GM18517 (cell line): ENCODE measurements around the gene PGLYRP2.
"Not testable (repeated sequence)": the region's sequence is repeated elsewhere in the genome, so short reads cannot be mapped to it uniquely, and the experiment has no call there.

Experiments
- ATAC-seq: cut with Tn5 transposase; IDR thresholded peaks from one replicate; pipeline ENCODE4 v1.9.1; 2021; ENCODE audit warnings: mild to moderate bottlenecking, moderate library complexity; ENCODE audit not compliant: unreplicated experiment

PGLYRP2 gene

GRCh38 chr19:15479391-15480345 is at the start of gene PGLYRP2:
PGLYRP2 (minus strand) TSS chr19:15479501; CDS start chr19:15479371, 130 bp downstream.
- ATAC-seq: no peak

DNA sequence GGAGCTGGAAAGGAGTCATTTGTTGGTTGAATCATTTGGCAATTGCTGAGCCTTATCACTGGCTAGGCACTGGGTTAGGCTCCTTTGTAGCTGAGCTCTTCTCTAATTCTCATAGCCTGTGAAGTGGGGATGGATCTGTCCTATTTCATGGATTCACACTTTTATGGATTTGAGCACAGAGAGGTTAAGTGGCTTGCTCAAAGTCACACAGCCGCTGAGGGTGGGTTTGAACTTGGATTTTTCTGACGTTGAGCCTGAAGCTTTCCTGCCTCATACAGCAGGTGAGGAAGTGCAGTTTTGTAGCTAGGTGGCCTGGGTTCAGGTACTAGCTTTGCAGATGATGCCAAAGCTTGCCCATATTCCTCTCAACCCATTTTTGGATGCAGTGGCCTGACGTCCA is 48.4 kb upstream of the PGLYRP2 start:
- no peak for ATAC-seq

DNA sequence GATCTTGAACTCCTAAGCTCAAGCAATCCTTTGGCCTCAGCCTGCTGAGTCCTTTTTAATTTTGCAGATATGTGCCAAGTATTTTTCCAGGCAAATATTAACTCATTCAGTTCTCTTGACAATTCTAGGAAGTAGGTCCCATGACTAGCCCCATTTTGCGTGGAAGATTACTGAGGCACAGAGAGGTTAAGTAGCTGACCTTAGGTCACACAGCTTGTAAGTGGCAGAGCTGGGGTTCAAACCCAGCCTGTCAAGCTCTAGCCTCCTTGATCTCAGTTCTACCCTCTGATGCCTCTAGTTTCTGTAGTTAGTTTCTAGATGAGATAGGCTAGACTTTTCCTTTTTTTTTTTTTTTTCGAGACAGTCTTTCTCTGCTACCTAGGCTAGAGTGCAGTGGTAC is 47.1 kb upstream of the PGLYRP2 start:
- no peak for ATAC-seq

DNA sequence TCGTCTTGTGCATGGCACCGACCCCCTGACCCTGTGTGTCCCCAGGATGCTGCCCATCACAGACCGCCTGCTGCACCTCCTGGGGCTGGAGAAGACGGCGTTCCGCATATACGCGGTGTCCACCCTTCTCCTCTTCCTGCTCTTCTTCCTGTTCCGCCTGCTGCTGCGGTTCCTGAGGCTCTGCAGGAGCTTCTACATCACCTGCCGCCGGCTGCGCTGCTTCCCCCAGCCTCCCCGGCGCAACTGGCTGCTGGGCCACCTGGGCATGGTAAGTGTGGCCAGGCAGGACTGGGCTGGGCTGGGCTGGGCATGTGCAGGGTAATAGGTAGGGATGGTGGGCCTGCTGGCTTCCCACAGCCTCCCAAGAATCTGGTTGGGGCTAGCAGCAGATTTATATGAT is 46.0 kb upstream of the PGLYRP2 start:
- ATAC-seq: no peak

DNA sequence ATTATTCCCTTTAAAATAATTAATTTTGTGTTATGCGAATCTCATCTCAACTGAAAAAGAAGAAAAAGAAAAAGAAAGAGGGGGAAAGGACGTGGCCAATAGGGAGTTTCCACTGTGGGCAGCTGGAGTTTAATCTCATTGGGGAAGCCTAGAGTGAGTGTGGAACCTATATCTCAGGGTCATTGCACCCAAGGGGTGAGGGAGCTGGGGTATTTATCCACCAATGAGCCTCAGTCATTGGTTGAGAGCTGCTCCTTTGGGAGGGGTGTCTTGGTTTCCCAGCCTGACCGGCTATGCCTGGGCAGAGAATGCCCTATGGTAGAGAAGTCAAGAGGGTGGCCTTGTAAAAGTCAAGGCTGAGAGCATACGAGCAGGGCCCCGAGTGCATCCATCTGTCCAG is 45.5 kb upstream of the PGLYRP2 start:
- no peak for ATAC-seq

DNA sequence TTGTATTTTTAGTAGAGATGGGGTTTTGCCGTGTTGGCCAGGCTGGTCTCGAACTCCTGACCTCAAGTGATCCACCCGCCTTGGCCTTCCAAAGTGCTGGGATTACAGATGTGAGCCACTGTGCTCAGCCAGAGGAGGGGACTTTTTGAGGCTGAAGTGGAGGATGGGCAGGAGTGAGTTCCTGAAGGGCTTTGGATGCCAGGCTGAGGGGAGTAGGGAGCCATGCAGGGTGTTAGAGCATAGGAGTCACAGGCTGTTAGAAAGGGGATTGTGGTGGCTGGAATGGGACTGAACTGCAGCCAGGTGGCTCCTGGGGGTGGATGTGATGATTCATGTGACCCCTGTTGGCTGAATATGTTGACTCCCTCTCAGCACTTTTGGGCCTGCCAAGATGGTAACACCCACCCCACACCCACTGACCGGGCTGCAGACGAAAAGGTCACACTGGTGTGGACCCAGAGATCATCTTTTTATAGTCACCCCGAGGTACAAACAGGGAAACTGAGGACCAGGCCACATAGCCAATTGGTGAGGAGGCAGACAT is 40.2 kb upstream of the PGLYRP2 start:
- ATAC-seq: no peak

DNA sequence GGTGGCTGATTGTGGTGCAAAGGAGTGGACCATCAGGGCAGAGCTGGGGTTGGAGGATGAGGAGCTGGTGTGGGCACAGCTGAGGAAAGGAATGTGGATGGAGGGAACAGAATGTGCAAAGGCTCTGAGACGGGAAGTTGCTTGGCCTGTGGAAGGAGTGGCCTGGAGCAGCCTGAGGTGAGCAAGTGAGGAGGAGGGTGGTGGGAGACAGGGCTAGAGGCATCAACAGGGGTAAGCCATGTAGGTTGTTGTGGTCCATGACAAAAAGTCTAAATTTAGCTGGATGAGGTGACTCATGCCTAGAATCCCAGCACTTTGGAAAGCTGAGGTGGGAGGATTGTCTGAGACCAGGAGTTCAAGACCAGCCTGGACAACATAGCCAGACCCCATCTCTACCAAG is 38.5 kb upstream of the PGLYRP2 start:
- no peak for ATAC-seq

DNA sequence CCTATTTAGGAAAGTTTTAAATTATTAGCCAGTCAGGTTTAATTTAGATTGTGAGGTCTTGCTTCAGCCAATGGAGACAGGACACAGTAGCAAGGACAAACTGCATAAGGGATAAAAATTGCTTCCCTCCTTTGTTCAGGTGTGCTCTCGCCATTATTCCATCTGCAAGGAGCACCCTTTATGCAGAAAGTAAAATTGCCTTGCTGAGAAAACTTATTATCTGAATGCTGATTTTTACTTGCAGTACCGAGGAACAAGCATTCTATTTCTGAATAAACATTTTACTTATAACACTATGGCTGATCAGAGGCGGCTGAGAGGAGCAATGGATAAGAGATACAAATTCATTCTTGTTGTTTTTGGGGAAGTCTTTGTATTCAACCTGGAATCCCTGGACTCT is 37.1 kb upstream of the PGLYRP2 start:
- ATAC-seq: no peak

DNA sequence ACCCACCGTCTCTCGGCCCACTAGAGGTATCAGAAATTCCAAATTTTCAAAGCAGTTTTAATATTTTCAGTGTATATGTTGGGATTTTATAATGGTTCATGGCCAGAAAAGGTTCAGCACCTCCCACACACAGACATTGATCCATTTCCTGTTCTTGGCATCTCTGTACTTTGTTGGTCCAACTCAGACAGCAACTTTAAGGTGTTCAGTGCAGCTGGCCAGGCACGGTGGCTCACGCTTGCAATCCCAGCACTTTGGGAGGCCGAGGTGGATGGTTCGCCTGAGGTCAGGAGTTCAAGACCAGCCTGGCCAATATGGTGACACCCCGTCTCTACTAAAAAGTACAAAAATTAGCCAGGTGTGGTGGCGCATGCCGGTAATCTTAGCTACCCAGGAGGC is 35.9 kb upstream of the PGLYRP2 start:
- not testable (repeated sequence) for ATAC-seq

GRCh38 chr19:15511671-15512424 is 32.5 kb upstream of the PGLYRP2 start:
- no peak for ATAC-seq

GRCh38 chr19:15508035-15508710 is 28.9 kb upstream of the PGLYRP2 start, which contains the start of gene CYP4F22:
CYP4F22 (plus strand) TSS chr19:15508525; CDS start chr19:15525337, 16,812 bp downstream.
- no peak for ATAC-seq

DNA sequence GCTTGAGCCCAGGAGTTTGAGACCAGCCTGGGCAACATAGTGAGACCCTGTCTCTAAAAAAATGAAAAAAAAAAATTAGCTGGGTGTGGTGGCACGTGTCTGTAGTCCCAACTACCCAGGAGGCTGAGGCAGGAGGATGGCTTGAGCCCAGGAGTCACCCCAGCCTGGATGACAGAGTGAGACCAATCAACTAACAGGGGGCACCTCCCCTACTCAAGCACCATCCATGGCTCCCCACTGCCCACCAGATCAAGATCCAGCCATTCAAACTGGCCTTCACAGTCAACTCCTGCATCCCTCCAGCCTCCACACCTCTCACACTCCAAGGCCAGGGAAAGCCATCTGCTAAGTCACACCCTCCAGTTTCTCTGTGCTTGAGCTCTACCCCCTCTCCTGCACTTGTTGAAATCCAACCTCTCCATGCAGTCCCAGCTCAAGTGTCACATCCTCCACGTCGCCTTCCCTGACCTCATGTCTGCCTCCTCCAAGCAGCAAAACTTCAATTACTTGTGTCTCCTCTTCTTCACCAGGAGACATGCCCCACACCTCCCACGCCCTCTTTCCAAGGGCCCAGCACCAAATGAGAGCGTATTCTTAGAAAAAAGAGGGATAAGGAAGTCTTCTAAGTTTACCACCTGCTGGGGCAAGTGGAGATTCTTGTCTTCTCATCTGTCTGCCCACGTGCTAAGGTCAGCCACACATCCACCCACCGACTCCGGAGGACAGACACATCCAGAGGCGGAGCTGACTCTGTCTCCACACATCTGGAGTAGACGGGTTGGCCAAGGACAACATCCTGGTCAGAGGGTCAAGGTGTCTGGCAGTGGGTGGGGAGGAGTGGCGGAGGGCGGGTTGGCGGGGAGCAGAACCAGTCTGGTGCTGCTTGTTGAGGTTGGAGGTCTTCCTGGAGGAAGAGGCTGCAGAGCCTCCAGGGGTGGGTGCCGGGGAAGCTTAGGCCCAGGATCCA is 28.1 kb upstream of the PGLYRP2 start:
- no peak for ATAC-seq

- no peak for ATAC-seq
Observed at GRCh38 chr19:15506074-15506571, 26.8 kb upstream of the PGLYRP2 start.

DNA sequence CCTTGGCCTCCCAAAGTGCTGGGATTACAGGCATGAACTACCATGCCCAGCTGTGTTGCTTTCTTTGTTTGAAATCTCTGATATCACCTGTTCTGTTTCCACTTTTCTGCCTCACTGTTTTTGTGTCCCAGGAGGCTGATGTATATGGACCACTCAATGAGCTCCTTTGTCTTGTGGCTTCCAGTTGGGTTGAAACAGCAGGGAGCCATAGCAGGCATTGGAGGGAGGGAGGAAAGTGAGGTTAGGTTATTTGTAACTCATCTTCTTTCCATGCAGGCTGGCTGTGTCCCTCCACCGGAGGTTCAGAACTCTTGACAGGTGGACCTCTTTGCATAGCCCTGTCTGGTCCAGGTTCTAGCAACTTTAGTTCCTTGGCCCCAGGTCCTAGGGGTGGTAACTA is 23.0 kb upstream of the PGLYRP2 start:
- ATAC-seq: no peak

DNA sequence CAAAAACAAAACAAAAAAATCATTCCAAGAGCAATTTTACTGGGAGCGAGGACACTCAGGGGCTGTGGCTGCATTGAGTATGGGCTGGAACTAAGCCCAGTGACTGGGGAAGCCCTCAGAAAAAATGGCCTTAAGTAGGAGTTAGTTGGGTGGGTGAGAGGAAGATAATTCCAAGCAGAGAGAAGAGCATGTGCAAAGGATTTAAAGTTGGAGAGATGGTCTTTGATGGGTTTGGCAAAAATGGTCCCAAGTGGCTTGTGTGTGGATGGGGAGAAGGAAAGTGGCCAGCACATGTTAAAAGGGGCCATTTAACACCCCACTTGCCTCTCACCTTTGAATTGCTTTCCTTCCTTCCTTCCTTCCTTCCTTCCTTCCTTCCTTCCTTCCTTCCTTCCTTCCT is 22.3 kb upstream of the PGLYRP2 start:
- ATAC-seq: no peak

DNA sequence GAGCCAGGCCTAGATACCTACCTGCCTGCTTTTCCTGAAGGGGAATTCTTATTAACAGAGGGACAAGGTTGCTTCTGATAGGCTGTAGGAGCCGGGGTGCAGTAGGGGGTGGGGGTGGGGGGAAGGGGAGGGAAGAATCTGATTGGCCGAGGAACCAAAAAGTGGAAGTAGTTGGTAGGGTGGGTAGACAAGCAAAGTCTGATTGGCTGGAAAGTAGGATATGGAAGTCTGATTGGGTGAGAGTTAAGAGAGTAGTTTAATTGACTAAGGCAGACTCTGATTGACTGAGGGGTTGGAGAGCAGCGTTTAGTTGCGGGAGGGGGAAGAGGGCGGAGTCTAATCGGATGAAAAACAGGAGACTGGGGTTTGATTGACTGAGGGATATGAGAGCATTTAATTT is 19.6 kb upstream of the PGLYRP2 start:
- no peak for ATAC-seq

GRCh38 chr19:15498156-15498858 is 19.0 kb upstream of the PGLYRP2 start:
- no peak for ATAC-seq

GRCh38 chr19:15495151-15495550 is 15.8 kb upstream of the PGLYRP2 start:
- ATAC-seq: no peak
